Measurements from ENCODE around the gene MUC15.

Gene MUC15

GRCh38 chr11:26572770-26573402 is 823 bp upstream of the MUC15 start:
- peak; percentile 31 for DNase-seq

- no peak for DNase-seq
Measured at GRCh38 chr11:26569646-26570045, 2.4 kb downstream of the MUC15 start.

- DNase-seq: no peak
Measured at GRCh38 chr11:26558190-26558589, 13.9 kb downstream of the MUC15 start.

DNA sequence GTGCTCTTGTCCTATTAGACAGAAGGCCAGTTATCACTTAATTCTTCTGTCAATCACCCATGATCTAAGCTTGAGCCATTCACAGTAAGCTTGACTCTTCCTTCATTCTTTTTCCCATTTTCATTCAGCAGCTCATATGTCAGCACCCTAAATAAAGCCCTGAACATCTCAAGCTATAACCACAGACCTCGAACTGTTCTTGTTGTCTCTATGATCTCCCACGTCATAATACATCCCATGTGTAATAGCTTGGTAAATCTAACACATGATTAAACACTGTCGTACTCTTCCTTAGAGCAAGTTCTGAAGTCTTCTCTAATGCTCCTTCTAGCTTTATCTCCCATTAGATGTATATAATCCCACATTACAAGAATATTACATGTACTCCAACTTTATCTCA is 14.4 kb downstream of the MUC15 start:
- no peak for DNase-seq

DNA sequence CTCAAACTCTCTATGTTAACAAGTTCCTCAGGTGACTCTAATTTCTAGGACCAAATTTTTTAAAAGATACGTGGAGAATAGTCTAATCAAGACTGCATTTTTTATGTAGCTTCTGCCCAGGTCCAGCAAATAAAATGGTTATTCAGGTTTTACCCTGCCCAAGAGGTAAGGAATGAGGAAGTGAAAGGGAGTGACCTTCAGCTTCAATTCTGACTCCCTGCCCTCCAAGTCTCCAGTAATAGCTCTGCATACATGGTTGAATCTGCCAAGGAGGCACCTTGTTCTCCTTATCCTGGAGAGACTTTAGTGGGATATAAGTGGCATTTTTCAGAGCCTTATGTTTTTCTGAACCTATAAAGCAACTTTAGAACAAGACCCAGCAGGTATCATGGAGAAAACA is 15.5 kb downstream of the MUC15 start:
- no peak for DNase-seq

DNA sequence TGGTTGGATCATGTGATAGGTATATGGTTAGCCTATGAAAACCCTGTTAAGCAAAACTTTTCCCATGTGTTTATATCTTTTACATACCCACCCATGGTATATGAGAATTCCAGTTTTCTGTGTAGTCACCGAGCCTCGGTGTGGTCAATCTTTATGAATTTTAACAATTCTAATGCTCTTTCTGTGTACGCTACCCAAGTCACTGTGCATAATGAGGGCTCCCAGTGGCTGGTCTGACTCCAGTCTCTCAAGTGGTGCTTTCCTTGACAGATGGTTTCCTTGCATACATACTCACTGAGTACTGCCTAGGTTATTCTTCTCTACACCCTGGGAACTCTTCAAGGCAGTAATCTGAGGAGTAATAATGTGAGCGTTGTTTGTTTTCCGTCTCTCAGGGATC is 17.6 kb downstream of the MUC15 start:
- no peak for DNase-seq

GRCh38 chr11:26553182-26553581 is 18.9 kb downstream of the MUC15 start:
- no peak for DNase-seq

- DNase-seq: peak; percentile 26
Measured at GRCh38 chr11:26551186-26551801, 20.8 kb downstream of the MUC15 start.

DNA sequence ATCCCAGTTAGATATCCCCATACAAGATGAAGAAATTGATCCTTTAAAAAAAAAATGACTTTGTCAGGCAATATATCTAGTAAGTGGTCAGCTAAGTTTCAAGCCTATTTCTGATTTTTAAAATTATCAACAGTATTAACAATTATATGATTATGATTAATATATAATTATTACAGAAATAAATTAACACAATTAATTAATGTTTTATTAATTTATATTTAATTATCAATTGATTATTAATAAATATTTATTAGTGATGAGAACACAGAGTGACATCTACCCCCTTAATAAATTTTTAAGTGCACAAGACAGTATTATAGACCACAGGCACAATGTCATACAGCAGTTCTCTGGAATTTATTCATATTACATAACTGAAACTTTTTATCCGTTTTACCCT is 22.0 kb downstream of the MUC15 start:
- no peak for DNase-seq

- DNase-seq: no peak
Measured at GRCh38 chr11:26549176-26549575, 22.9 kb downstream of the MUC15 start.

DNA sequence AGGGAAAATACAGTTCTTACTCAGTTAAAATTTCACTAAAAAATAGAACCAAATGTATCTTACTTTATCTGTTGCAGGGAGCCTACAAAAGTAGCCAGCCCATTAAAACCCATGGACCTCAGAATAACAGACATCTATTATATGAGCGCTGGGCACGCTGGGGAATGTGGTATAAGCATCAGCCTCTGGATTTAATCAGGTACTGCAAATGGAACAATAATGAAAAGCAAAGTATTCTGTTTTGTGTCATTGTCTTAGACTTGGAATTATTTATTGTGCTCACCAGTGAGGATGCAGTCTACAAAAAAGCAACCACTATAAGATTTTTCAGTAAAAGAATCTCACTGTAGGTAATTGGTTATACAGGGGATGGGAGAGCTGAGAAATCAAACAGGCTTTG is 30.2 kb downstream of the MUC15 start:
- no peak for DNase-seq

GRCh38 chr11:26539517-26539916 is 32.5 kb downstream of the MUC15 start:
- no peak for DNase-seq

- no peak for DNase-seq
Measured at GRCh38 chr11:26537341-26537740, 34.7 kb downstream of the MUC15 start.

DNA sequence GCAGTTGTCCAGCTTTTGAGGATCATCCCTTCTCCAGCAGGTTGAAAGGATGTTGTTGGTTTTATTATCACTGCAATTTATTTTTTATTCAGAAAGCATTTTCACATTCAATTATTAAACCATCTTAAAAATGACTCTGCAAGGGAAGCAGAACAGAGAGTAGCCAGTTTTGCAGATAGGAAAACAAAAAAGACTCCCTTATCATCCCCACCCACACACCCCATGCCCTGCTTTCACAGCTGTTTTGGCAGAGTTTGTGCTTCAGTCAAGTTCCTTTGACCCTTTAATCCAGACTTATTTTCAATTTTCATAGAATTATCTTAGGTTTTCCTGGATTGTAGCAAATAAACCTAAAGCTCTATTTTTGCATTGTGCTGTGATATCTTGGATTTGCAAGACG is 44.4 kb downstream of the MUC15 start:
- DNase-seq: no peak

GRCh38 chr11:26522912-26523610 is 49.0 kb downstream of the MUC15 start:
- DNase-seq: peak; percentile 29

DNA sequence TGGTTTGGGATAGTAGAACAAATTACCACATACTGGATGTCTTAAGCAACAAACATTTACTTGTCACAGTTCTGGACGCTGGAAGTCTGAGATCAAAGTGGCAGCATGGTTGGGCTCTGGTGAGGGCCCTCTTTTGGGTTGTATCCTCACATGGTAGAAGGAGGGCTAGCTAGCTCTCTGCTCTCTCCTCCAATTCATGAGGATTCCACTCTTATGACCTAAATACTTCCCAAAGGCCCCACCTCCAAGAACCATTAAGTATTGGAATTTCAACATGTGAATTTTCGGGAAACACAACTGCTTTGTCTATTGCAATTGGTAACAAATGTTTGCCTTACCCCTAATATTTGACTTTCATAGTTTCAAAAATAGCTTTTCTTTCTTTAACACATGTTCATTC is 52.6 kb downstream of the MUC15 start:
- DNase-seq: no peak

- no peak for DNase-seq
Measured at GRCh38 chr11:26512196-26512595, 59.9 kb downstream of the MUC15 start.

GRCh38 chr11:26510756-26511155 is 61.3 kb downstream of the MUC15 start:
- no peak for DNase-seq

GRCh38 chr11:26510164-26510563 is 61.9 kb downstream of the MUC15 start:
- no peak for DNase-seq

Data from NCI-H1105 treated with DMSO at 0.1 percent for 48 hours (cell line).